HG03520 (cell line): ENCODE results near the gene ISG20L2.
"Not testable (repeated sequence)": the region's sequence is repeated elsewhere in the genome, so short reads cannot be mapped to it uniquely, and the experiment has no call there.

ENCODE experiments used
- ATAC-seq: cut with Tn5 transposase; IDR thresholded peaks from one replicate; pipeline ENCODE4 v1.9.1; 2021; ENCODE audit warnings: mild to moderate bottlenecking, moderate library complexity; ENCODE audit not compliant: unreplicated experiment

ISG20L2 gene

GRCh38 chr1:156728599-156729462, at the start of gene ISG20L2:
Gene ISG20L2 (minus strand): TSS chr1:156728766. CDS start chr1:156727652, 1,114 bp downstream.
- ATAC-seq: peak; percentile 80

DNA sequence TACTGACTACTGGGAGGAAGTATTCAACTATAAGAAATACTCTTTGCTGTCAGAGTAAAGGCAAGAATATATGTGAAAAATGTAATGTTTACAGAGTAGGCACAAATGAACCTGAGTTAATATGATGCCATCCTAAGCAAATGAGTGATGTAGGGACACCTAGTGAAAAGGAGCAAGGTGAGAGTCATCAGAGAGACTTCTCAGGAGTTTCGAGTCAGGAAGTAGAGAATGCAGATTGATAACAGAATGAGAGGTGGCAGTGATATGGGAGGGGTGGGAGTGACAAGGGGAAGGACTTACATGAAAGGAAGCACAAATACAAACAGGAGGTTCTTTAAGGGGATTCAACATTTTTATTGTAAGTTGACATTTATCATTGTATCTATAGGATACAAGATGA, 49.0 kb upstream of the ISG20L2 start:
- ATAC-seq: no peak

DNA sequence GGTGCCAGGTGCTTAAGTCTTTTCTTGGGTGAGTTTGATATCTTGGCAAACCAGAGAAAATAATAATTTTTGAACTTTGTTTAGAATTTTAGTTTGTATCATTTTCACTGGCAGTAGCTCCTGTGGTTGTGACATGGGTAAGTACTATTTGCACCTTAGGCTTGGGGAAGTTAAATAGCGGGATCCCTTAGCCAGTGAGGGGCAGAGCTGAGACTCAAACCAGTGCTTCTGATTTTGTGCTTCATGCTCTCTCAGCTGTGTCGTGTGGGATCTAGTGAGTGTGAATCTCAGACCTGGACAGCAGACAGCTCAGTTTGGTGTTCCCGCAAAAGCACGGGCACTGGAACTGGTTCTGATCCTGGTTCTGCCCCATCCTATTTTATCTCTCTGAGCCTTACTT, 48.4 kb upstream of the ISG20L2 start:
- ATAC-seq: no peak

DNA sequence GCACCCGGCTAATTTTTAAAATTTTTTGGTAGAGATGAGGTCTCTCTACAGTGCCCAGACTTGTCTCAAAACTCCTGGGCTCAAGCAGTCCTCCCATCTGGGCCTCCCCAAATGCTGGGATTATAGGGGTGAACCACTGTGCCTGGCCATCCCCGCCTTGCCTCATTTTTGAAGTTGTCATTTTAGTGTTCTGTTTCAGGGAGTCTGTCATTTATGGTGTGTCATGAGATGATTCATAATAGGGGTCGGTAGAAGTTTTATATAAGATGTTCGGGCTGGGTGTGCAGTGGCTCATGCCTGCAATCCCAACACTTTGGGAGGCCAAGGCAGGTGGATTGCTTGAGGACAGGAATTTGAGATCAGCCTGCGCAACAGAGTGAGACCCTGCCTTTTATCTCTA, 47.2 kb upstream of the ISG20L2 start:
- ATAC-seq: no peak

DNA sequence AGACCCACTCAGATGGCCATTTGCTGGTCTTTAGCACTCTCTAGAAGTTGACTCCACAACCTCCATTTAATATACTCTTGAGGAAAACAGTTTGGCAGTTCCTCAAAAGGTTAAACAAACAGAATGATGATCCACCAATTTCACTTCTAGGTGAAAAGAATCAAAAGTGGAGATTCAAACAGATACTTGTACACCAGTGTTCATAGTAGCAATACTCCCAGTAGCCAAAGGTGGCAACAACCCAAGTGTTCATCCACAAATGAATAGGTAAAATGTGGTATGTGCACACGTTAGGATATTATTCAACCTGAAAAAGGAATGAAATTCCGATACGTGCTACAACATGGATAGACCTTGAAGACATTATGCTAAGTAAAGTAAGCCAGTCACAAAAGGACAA, 45.0 kb upstream of the ISG20L2 start:
- ATAC-seq: no peak

GRCh38 chr1:156772728-156773497, 44.3 kb upstream of the ISG20L2 start:
- no peak for ATAC-seq

- no peak for ATAC-seq
These were observed 43.7 kb upstream of the ISG20L2 start for GRCh38 chr1:156772222-156772621.

DNA sequence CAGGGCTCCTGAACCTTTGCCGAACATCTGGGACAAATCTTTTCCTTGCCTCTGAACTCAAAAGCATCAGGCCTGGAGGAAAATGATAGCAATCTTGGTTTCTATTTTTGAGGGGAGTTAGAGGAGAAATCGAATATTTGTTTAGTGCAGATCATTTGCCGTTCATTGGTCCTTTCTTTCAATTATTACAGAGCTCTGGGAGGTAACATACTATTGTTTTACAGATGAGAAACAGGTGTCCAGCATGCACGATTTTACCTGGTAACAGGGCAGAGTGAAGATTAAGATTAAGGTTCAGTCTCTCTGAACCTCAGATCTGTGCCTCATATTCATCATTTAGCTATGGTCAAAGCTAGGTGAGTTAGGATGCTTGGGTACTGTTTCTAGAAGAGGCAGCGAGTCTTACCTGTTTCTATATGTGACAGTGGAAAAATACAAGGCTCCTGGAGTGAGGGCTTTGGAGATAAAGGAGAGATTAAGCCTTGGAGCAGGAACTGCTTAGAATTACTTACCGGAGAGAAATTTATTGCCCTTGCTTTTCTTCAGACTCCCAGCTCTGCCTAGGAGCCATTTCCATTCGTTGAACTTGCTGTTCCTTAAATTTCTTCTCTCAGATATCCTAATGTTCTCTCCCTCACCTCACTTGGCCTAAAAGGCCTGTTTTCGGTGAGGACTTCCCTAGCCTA, 40.2 kb upstream of the ISG20L2 start:
- ATAC-seq: no peak

- ATAC-seq: no peak
These were observed 39.5 kb upstream of the ISG20L2 start for GRCh38 chr1:156767879-156768604.

- ATAC-seq: peak; percentile 86
These were observed 38.7 kb upstream of the ISG20L2 start, which contains the start of gene PRCC for GRCh38 chr1:156767101-156767878. Gene PRCC (plus strand): TSS chr1:156767535. CDS start chr1:156767772, 237 bp downstream.

- ATAC-seq: peak; percentile 3
These were observed 37.9 kb upstream of the ISG20L2 start for GRCh38 chr1:156766298-156767100.

GRCh38 chr1:156765666-156766065, 37.1 kb upstream of the ISG20L2 start:
- ATAC-seq: no peak

DNA sequence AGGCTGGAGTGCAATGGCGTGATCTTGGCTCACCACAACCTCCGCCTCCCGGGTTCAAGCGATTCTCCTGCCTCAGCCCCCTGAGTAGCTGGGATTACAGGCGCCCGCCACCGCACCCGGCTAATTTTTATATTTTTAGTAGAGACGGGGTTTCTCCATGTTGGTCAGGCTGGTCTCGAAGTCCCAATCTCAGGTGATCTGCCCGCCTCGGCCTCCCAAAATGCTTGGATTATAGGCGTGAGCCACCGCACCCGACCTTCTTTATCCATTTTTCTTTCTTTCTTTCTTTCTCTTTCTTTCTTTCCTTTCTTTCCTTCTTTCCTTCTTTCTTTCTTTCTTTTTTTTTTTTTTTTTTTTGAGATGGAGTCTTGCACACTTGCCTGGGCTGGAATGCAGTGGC, 36.6 kb upstream of the ISG20L2 start:
- ATAC-seq: not testable (repeated sequence)

- ATAC-seq: no peak
These were observed 32.2 kb upstream of the ISG20L2 start for GRCh38 chr1:156760796-156761104.

GRCh38 chr1:156760092-156760795, 31.7 kb upstream of the ISG20L2 start:
- no peak for ATAC-seq

GRCh38 chr1:156757572-156758253, 29.1 kb upstream of the ISG20L2 start:
- ATAC-seq: not testable (repeated sequence)

DNA sequence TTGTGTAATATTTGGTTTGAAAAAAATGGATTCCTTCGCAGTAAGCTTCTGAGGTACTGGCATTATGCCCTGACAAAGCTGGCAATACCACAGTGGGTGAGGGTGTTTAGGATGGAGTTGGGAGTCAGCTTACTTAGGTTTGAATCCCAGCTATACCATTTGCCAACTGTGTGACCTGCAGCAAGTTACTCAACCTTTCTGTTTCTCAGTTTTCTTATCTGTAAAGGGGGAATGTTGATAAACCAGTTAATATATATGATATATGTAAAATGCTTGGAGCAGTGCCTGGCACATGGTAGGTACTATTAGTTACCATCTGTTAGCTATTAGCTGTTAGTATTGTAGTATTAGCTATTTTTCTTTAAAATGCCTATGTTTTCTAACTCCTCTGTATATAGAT, 27.8 kb upstream of the ISG20L2 start:
- ATAC-seq: no peak

DNA sequence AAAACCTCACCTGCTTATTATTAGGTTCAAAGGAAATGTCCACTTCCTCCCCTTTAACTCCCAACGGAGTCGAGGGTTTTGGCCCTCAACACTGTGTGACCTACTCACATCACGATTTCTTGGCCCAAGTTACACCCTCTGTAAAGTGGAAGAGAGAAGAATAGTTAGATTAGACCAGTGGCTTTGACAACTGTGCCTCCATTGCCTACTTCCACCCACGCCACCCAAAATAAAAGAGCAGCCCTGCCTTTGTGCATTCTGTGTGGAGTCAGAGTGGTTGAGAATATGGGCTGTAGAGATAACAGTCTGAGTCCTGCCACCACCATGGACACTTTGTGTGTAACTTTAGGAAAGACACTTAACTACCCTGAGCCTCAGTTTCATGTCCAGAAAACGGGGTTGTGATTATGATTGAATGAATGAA, 27.0 kb upstream of the ISG20L2 start:
- ATAC-seq: no peak
